ENCODE measurements around the gene ECM2.
"Not testable (repeated sequence)": the region's sequence is repeated elsewhere in the genome, so short reads cannot be mapped to it uniquely, and the experiment has no call there.

ECM2 gene

DNA sequence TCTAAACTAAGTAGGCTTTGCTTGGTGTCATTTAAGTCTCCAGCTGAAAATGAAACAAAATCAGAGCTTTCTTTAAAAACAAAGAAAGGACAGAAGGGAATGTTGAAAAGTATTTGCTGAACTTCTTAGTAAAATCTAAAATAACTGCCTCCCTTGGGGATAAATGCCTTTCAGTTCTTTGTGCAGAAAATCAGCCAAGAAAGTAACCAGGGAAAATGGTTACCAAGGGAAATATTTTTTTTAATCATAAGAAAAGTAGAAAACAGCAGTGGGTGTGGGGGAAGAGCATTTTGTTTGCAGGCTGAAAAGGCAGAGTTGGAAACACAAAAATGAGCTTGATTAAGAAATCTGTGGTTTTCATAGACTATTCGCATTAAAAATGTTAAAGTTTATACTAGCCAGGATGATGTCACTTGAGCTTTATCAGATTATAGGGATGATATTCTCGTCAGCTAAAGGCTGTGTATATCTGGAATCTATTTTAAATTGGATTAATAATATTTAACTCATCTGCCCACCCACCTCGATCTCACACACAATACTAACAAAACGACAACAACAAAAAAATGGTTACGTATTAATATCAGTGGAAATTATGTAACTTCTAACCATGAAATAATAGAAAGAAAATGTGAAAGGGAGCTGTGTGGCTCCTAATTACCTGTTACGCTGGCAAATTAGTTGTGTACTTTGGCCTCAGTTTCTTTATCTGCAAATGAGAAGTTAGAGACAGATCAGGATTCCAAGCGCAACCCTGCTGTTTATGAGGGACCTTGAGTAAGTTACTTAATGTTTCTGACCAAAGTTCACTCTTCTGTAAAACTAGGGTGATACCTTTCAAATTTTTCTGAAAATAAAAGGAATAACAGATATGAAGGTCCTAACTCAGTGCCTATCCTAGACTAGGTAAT lies at the start of gene ECM2:
ECM2 (minus strand) TSS at position 51 of the 911 bp plus-strand sequence. CDS start 13,124 bp downstream, outside the sequence.
- DNase-seq, result no peak

DNA sequence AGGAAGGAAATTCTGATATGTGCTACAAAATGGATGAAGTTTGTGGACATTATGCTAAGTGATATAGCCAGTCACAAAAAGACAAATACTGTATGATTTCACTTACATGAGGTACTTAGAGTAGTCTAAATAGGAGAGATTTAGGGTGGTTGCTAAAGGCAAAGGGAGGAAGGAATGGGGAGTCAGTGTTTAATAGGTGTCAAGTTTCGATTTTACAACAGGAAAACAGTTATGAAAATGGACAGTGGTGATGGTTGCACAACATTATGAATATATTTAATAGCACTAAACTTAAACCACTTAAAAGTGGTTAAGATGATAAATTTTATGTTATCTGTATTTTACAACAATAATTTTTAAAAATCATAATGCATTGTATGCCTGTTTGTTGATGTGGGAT lies 40.4 kb upstream of the ECM2 start:
- DNase-seq, result no peak

DNA sequence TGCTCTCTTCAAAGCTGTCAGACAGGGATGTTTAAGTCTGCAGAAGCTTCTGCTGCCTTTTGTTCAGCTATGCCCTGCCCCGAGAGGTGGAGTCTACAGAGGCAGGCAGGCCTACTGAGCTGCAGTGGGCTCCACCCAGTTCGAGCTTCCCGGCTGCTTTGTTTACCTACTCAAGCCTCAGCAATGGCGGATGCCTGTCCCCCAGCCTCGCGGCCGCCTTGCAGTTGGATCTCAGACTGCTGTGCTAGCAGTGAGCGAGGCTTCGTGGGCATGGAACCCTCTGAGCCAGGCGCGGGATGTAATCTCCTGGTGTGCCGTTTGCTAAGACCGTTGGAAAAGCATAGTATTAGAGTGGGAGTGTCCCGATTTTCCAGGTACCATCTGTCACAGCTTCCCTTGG lies 37.8 kb upstream of the ECM2 start:
- DNase-seq, result not testable (repeated sequence)

DNA sequence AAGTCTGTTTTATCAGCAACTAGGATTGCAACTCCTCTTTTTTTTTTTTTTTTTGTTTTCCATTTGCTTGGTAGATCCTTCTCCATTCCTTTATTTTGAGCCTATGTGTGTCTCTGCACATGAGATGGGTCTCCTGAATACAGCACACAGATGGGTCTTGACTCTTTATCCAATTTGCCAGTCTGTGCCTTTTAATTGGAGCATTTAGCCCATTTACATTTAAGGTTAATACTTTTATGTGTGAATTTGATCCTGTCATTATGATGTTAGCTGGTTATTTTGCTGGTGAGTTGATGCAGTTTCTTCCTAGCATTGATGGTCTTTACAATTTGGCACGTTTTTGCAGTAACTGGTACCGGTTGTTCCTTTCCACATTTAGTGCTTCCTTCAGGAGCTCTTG lies 36.1 kb upstream of the ECM2 start:
- not testable (repeated sequence) for DNase-seq

DNA sequence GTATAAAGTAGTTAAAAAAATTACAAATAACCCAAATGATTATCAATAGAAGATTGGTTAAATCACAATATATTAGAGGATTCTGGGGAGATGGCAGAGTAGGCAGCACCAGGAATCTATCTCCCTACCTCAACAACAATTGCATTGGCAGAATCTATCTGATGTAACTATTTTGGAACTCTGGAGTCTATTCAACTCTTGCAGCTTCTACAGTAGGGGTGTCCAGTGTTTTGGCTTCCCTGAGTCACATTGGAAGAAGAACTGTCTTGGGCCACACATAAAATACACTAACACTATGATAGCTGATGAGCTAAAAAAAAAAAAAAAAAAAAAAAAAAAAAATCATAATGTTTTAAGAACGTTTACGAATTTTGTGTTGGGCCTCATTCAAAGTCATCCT lies 29.2 kb upstream of the ECM2 start:
- DNase-seq, result no peak

DNA sequence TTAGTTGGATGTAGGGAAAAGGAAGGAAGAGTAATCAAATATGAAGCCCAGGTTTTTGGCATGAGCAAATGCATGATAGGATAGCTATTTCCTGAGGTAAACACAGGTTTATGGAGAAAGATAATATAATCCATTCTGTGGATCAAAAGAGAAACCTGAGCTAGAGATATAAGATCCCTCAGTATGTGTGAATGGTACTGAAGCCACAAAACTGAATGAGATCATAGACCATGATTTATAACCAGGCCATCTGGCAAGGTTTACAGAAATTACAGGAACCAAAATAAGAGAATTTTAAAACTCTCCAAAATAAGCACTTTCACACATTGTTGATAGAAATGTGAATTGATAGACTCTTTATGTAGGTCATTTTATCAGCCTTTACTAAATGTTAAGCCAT lies 28.7 kb upstream of the ECM2 start:
- no peak for DNase-seq

DNA sequence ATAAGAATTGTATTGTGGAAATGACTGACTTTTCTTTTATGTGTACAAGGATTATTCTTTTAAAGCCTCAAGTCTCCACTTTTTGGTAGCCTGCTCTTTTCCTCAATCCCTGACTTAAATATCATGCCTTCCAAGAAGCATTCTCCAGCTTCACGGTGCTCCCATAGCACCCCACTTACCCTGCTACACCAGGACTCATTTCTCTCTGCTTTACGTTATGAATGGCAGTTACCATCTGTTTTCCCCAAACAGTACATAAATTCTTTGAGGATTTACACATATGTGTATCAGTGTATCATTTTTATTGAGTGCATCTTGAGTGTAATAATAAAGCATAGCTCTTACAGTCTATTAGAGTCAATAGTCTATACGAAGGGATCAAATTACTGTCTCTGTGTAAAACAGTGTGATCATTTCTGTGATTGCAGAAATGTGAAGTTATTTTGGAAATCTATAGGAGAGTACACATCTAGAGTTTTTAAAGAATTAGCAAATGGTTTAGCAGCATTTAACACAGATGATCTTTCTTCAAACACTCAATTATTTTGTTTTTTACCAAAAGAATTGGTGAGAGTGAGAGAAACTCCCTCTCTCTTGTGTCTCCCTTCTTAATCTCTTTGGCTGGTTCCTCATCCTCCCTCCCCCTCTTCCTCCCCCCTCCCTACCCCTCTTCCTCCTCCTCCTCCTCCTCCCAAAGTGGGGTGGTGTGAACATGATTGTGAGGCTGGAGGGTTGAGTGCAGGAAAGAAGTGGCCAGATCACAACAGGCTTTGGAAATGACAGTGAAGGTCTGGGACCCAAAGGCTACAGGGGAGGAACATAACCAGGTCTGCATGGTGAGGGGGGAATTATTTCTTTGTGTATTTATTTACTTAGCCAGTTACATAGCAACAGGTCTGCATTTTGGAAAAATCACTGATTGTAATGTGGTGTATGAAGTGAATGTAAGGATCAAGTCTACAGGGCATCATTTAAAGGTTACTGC lies 27.6 kb upstream of the ECM2 start:
- no peak for DNase-seq

DNA sequence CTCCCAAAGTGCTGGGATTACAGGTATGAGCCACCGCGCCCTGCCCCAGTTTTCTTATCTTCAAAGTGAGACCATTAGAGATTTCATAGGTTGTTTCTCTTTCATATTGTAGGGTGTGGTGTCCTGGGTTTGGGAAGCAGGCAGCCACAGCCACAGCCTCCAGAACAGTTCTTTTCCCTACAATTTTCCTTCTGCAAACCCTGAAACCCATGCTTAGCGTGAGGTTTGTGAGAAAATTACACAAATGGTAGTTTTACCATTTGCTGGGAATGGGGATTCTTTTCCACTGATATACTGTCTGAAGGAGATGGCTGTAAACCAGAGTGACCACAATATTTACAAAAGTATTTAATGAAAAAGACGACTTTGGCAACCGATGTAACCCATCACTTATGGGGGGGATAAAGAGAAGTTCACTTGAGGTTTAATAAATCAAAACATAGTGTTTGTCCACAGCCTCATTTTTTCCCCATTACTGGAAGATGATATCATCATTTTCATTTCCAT lies 26.7 kb upstream of the ECM2 start:
- DNase-seq, result no peak

DNA sequence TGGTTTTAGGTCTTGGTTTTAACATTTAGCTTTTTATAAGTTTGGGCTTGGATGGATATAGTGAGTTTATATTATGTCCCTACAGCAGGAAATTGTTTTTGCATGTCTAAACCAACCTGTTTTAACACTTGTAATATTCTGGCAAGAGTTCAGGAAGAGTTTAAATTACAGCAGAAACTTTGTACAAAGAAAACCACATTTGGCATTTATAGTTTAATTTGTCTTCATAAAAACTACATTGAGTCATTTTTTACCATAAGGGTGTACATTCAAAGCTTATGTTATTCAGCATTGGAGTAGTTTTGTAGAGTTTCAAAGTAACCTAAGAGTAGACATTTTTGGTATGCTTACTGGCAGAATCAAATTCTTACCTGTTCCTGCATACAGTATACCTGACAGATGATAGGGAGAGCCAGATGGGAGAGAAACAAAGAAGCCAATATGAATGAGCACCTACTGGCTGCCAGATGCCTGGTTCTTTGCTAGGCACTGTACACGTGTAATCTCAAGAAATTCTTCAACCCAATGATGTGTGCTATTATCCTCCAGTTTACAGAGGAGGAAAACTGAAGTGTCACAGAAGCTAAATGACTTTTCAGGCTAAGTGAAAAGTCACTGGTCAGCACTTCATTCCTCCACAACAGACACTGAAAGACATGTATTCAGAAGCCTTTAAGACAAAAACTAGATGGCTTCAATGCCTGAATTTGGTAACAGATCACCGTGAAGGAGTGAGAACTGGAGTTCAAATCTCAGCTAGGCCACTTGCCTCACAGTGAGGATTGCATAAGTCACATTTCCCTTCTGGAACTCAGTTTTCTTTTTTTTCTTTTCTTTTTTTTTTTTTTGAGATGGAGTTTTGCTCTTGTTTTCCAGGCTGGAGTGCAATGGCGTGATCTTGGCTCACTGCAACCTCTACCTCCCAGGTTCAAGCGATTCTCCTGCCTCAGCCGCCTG lies 25.9 kb upstream of the ECM2 start:
- DNase-seq, result no peak

DNA sequence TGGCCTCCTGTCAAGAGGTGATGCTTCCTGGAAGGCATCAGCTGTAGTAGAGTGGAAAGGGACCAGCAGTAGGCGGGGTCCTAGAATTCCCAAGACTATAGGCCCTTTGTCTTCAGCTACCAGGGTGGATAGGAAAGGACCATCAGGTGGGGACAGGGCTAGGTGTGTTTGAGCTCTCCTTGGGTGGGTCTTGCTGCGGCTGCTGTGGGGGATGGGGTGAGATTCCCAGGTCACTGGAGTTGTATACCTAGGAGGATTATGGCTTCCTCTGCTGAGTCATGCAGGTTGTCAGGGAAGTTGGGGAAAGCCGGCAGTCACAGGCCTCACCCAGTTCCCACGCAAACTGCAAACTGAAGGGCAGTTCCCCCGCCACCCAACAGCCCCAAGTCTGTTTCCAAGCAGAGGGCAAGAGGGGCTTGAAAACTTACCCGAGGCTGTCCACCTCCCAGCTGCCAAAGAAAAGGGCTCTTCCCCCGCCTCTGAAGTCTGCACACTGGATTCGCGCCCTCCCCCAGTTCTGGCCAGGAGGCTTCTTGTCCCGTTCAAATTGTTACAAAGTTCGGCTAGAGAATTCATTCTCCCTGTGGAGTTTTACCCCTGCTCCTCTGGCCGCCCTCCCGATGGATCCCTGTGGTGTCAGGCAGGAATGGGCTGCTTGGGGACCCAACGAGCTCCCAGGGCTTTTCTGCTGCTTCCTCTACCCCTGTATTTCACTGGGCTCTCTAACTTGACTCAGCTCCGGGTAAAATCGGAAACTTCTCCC lies 23.0 kb upstream of the ECM2 start:
- DNase-seq, result no peak

DNA sequence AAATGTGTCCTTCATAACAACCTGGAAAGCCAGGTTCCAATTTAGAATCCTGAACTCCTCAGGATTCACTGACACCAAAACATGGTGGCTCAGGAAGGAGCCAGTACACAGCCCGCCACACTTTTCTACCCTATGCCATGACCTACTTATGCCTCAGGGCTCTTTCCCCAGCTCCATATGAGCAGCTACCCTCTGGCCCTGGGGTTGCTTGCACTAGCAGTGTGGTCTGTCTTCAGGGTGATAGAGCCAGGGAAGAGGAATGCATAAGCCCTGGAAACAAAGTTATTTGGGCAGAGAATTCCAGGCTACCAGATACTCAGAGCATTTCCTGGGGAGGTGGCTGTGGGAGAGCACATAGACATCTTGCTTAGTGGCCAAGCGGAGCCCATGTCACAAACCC lies 15.0 kb upstream of the ECM2 start:
- no peak for DNase-seq

DNA sequence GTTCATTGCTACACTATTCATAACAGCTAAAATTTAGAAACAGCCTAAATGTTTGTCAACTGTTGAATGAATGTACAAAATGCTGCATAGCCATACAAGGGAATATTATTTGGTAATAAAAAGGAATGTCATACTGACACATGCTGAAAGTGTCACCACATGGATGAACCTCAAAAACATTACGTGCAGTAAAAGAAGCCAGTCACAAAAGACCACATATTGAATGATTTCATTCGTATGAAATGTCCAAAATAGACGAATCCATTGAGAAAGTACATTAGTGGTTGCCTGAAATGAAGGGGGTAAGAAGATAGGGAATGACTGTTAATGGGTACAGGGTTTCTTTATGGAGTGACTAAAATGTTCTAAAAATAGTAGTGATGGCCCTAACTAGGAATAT lies 11.6 kb upstream of the ECM2 start:
- DNase-seq, result no peak

DNA sequence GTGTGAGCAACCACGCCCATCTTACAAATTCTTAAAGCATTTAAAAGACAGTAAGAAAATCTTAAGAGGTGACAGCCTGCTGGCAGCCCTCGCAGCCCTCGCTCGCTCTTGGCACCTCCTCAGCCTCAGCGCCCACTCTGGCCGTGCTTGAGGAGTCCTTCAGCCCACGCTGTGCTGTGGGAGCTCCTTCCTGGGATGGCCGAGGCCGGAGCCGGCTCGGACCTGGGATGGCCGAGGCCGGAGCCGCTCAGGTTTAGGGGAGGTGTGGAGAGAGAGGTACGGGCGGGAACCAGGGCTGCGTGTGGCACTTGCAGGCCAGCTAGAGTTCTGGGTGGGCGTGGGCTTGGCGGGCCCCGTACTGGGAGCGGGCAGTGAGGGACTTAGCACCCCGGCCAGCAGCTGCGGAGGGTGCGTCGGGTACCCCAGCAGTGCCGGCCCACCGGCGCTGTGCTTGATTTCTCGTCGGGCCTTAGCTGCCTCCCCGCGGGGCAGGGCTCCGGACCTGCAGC lies 9.3 kb upstream of the ECM2 start:
- no peak for DNase-seq

DNA sequence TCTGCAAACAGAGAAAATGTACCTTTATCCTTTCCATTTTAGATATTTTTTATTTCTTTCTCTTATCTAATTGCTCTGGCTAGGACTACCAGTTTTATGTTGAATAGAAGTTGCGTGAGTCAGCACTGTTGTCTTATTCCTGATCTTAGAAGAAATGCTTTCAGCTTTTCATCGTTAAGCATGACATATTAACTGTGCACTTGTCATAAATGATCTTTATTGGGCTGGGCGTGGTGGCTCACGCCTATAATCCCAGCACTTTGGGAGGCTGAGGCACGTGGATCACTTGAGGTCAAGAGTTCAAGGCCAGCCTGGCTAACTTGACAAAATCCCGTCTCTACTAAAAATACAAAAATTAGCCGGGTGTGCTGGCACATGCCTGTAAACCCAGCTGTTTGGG lies 8.2 kb upstream of the ECM2 start:
- no peak for DNase-seq

DNA sequence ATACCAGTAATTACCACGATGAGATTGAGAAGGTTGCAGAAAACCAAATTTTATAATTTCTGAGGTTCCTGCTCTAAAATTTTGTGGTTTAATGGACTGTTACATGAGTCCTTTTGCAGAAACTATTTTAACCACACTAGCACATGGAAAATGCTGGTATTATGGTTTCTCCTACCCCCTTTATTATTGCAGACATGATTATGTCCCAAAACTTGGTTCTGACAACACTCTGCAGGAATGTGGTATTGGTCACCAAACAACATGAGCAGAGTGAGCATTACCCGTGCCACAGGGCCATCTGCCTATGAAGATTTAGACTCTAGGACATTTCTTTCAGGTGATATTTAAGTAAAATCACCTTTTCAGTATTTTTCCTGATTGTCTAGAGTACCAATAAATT lies 2.8 kb upstream of the ECM2 start:
- DNase-seq, result no peak

DNA sequence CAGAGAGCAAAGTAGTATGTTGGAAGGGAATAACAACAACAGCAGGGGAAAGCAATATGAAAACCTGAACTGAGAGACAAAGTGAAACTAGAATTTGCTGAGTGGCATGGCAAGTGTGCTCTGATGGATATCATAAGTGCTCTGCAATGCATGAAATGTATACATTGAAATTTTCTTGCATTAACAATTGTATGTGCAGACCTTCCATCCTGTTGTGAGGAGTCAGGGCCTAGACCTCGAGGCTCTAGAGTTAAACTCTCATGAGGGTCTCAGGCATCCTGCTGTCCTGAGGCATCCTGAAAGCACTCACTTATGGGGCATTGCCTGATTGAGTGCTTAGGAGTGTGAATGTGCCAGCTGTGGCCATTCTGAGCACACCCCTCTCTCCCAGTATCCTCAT lies 1.1 kb downstream of the ECM2 start:
- no peak for DNase-seq

DNA sequence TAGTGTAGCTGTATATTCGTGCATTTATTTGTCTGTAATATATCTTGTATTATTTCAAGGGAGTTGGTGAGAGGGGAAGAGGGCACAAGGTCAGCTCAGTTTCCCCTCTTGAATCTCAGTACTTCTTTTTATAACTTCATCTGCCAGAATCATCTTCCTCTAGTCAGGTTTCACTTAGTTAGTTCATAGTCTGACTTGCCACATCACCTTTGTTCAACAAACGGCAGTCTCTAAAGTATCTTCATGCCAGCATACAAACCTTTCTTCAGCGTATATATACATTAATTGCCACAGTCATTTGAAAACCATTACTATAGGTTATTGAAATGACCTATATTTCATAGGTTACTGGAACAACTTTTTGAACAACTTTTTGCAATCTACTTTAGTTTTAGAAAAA lies 1.6 kb downstream of the ECM2 start:
- DNase-seq, result no peak

DNA sequence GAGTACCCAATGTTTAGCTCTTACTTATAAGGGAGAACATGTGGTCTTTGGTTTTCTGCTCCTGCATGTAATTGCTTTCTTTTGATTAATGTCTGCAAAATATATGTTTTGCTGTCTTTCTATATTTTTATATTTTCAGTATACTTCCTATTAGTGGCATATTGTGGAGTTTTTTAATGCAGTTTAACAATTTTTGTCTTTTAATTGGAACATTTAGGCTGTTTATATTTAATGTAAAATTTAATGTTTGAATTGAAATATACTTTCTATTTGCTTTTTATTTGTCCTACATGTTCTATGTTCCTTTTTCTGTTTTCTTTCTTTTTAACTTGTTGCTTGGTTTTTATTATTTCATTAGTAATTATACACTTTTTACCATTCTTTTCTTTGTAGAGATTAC lies 4.9 kb downstream of the ECM2 start:
- no peak for DNase-seq

DNA sequence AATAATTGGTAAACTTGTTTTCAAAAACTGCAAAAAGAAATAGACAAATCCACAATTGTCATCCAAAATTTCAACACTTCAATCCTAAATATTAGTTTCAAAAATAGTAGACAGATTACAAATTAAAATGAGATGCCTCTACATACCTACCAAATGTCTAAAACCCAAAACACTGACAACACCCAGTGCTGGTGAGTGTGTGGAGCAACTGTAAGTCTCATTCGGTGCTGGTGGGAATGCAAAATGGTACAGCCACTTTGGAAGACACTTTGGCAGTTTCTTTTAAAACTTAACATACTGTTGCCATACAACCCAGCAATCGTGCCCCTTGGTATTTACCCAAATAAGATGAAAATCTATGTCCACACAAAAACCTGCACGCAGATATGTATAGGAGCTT lies 6.7 kb downstream of the ECM2 start:
- no peak for DNase-seq

DNA sequence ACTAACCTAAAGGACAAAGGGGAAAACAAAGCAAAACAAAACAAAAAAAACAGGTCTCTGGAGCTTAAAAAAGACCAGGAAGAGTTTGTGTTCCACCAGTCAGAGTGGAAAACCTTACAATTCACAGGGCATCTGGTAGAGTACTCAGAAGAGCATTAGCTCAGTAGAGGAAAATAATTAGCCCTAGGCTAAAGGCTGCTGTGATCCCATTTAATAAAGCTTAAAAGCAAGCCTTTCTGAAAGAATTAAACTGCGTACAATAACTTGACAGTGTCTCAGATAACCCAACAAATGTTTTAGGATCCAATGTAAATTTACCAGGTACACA lies 7.3 kb downstream of the ECM2 start:
- no peak for DNase-seq

DNA sequence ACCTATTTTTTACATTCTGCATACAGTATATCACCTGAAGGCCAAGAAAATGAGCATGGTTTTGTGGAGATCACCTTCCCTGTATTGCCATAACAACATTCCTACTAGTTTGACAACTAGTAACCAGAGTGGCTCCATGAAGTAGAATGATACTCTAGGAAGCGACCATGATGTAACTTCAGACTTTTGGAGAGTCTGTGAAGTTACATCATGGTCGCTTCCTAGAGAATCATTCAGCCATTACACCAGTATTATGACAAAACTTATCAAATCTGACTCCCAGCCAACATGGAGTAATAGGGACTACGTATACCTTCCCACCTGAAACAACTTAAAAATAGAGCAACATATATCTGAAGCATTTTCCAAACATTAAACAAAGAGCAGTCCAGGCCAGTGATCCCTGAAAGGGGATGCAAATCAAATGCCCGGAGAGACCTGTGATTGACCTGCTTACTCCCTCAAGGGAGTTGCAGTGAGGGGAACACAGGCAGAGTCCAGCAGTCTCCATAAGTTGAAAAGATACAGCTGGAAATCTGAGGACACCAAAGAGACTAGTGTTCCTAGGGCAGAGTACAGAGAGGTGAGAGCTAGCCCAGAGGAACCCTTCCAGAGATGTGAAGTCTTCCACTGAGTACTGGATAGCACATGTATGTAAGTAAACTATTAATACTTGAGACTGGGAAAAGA lies 7.8 kb downstream of the ECM2 start:
- DNase-seq, result no peak
